Astrocyte of the spinal cord (primary cell): ENCODE results near the gene SLC12A6.

ENCODE experiments used
- DNase-seq: peaks from one replicate; pipeline ENCODE4 v3.0.0; 2011; ENCODE audit warnings: low read depth, low spot score
- H3K4me3 ChIP-seq: 2 replicates; pipeline ENCODE4 v1.5.1; 2011; ENCODE audit warnings: low read depth, mild to moderate bottlenecking, low read length, moderate library complexity
- in situ Hi-C: cut with HindIII; loops from 2 replicates; pipeline ENCODE4 v1.10.0; 2017; ENCODE audit warnings: low sequenced_read_pairs
- TF ChIP-seq, protein P1 (sequence below): IDR thresholded peaks from 2 replicates; pipeline ENCODE4 v1.5.1; 2012; ENCODE audit warnings: low read depth, mild to moderate bottlenecking, low read length, inconsistent platforms

Gene SLC12A6

DNA sequence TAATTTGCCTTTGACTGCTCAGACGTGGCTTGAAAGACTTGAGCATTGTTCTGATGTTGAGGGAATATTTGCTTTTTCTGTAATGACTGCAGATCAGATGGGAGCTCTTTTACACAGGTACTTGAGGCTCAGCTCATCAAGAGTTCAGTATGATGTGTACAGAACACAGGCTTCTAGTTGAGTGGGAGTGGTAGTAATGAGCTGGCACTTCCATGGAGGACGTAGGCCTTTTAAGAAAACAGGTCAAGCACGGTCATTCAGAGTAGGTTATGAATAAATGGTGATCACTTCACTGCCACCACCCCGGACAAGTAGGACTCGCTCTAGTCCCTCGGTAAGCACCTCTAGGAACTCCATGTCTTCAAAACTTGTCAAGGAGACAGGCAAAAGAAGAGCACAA, 104.0 kb downstream of the SLC12A6 start:
- TF ChIP-seq, protein P1, sequence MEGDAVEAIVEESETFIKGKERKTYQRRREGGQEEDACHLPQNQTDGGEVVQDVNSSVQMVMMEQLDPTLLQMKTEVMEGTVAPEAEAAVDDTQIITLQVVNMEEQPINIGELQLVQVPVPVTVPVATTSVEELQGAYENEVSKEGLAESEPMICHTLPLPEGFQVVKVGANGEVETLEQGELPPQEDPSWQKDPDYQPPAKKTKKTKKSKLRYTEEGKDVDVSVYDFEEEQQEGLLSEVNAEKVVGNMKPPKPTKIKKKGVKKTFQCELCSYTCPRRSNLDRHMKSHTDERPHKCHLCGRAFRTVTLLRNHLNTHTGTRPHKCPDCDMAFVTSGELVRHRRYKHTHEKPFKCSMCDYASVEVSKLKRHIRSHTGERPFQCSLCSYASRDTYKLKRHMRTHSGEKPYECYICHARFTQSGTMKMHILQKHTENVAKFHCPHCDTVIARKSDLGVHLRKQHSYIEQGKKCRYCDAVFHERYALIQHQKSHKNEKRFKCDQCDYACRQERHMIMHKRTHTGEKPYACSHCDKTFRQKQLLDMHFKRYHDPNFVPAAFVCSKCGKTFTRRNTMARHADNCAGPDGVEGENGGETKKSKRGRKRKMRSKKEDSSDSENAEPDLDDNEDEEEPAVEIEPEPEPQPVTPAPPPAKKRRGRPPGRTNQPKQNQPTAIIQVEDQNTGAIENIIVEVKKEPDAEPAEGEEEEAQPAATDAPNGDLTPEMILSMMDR = no peak
- H3K4me3 ChIP-seq = no peak overlapping the region
- in situ Hi-C loops = no loop called here
- DNase-seq = no peak

DNA sequence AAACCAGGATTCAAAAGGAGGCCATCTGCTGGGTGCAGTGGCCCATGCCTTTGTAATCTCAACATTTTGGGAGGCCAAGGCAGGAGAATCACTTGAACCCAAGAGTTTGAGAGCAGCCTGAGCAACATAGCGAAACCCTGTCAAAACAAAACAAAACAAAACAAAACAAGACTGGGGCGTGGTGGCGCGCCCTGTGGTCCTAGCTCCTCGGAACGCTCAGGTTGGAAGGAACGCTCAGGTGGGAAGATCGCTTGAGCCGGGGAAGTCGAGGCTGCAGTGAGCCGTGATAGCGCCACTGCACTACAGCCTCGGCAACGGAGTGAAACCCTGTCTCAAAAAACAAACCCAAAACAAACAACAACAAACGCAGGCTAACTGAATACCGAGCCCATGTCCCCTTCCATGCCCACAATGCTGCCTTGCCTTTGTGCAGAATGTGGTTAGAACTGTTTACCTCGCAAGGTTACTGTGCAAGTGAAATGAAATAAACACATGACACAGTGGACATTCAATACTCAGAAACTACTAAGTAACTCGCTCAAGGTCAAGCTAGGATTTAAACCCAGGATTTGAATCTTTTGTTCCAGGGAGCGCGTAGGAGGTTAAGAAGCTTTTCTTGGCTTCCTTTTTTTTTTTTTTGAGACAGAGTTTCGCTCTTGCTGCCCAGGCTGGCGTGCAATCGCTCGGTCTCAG, 113.5 kb downstream of the SLC12A6 start:
- in situ Hi-C loops = no loop called here
- TF ChIP-seq, protein P1 = no peak
- no peak for DNase-seq
- H3K4me3 ChIP-seq = peak overlapping the region; percentile 88

GRCh38 chr15:34217587-34218225, 119.9 kb downstream of the SLC12A6 start:
- DNase-seq = no peak

GRCh38 chr15:34216527-34217270, 120.9 kb downstream of the SLC12A6 start:
- TF ChIP-seq, protein P1 = no peak
- DNase-seq = no peak
- in situ Hi-C loops = no loop called here
- no peak overlapping the region for H3K4me3 ChIP-seq

More at GRCh38 chr15:34217587-34218225, 119.9 kb downstream of the SLC12A6 start:
- no peak overlapping the region for H3K4me3 ChIP-seq
- TF ChIP-seq, protein P1 = no peak
- in situ Hi-C loops = no loop called here

GRCh38 chr15:34214135-34214534, 123.4 kb downstream of the SLC12A6 start:
- in situ Hi-C loops = no loop called here
- H3K4me3 ChIP-seq = no peak overlapping the region
- TF ChIP-seq, protein P1 = no peak
- DNase-seq = no peak

DNA sequence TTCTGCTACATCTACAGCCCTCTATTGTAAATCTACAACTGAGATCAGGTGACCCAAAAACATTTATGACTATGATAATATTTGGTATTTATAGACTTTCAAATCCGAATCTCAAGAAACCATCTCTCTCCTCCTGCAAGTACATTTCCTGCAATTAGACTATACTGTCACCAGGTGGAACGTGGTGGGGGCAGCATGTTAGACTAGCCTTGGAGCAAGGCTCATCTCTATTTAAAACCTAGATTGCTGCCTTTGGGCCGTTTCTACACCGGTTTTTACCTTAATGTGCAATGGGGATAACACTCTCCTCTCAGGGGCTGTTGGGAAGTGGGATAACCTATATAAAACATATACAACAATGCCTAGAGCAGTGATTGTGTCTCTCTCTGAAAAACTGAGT, 123.9 kb downstream of the SLC12A6 start:
- no peak overlapping the region for H3K4me3 ChIP-seq
- in situ Hi-C loops = no loop called here
- TF ChIP-seq, protein P1 = no peak
- DNase-seq = no peak
